Measurements from ENCODE around the gene TMEM150B. TPM values are rescaled to one million over a fixed set of nuclear protein-coding genes. Genes with fewer than 3 reads are reported as not detected.

Gene TMEM150B
- total and polyA plus RNA-seq, 2 donors (not counting 1 experiment from before 2014, with no cell fraction given), result not detected

DNA sequence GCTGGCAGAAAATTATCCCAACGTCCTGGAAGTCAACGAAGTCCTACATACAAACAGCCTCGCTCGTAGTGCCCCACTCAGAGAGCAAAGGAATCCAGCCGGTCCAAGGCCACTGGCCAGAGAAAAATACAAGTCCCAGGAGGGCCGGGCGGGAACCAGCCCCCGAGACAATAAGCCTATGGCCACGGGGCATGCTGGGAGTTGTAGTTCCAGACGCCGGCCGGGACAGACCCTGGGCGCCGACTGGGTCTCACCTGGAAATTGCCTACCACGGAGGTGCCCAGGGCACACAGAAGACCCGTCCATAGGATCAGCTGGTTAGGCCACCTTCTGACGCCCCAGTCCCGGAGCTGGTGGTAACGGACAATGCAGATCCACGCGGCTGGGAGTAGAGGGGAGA, 5.4 kb downstream of the TMEM150B start:
- no peak overlapping the region for H3K4me2 ChIP-seq (ENCODE audit: extremely low read depth, insufficient read depth, low read length)

DNA sequence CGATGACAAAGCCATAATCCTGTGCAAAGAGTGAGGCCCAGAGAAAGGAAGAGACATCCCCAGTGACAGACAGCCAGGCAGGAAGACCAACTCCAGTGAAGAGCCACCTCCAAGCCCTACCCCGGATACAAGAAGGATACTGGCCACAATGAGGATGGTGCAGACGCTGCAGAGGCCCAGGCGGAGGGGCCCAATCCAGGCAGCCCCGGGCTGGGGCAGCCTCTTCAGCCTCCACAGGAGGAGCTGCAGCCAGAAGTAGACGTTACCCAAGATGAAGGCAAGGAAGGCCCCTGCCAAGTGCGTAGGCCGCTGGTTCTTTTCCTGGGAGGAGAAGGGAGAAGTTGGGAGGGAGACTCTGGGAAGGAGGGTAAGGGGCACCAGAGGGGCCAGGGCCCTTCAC, 8.5 kb downstream of the TMEM150B start:
- no peak for TF ChIP-seq EZH2 (IDR thresholded peaks at IDR 0.05; ENCODE audit: low read length, missing control alignments)
- TF ChIP-seq, protein P1, sequence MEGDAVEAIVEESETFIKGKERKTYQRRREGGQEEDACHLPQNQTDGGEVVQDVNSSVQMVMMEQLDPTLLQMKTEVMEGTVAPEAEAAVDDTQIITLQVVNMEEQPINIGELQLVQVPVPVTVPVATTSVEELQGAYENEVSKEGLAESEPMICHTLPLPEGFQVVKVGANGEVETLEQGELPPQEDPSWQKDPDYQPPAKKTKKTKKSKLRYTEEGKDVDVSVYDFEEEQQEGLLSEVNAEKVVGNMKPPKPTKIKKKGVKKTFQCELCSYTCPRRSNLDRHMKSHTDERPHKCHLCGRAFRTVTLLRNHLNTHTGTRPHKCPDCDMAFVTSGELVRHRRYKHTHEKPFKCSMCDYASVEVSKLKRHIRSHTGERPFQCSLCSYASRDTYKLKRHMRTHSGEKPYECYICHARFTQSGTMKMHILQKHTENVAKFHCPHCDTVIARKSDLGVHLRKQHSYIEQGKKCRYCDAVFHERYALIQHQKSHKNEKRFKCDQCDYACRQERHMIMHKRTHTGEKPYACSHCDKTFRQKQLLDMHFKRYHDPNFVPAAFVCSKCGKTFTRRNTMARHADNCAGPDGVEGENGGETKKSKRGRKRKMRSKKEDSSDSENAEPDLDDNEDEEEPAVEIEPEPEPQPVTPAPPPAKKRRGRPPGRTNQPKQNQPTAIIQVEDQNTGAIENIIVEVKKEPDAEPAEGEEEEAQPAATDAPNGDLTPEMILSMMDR (conservative IDR thresholded peaks at IDR 0.05 in 1 of 2, IDR thresholded peaks at IDR 0.05 in 1 of 2; ENCODE audit: low read depth in 1 of 2, low read length in 2 of 2), result no peak
- peaks cover 2% of the 10 kb centered on the region for H3K27me3 ChIP-seq (ENCODE audit: control insufficient read depth, insufficient read depth, low read length)
- no peaks in the 10 kb centered on the region for H3K9me3 ChIP-seq (ENCODE audit: control insufficient read depth, insufficient read depth, low read depth, low read length)
- H3K79me2 ChIP-seq (ENCODE audit: control insufficient read depth, insufficient read depth, low read length), result no peaks in the 10 kb centered on the region
- H3K4me2 ChIP-seq (ENCODE audit: extremely low read depth, insufficient read depth, low read length), result no peak overlapping the region
- H3K27ac ChIP-seq (ENCODE audit: insufficient read depth, low read length), result no peak overlapping the region
- no peak overlapping the region for H3K9ac ChIP-seq (ENCODE audit: insufficient read depth, low read length)
- no peaks in the 10 kb centered on the region for H4K20me1 ChIP-seq (ENCODE audit: control insufficient read depth, extremely low read depth, insufficient read depth, low read length)
- DNase-seq (ENCODE audit: low read depth in 2 of 2), result no peak
- H3K36me3 ChIP-seq (ENCODE audit: control insufficient read depth, insufficient read depth, low read length), result no peaks in the 10 kb centered on the region
- no peak overlapping the region for H2AFZ ChIP-seq (ENCODE audit: low read length)
- no peak overlapping the region for H3K4me3 ChIP-seq (replicated peaks in 1 of 4; ENCODE audit: control extremely low read depth in 1 of 4, insufficient read depth in 1 of 4, low read depth in 3 of 4, low read length in 4 of 4)
- no peaks in the 10 kb centered on the region for H3K4me1 ChIP-seq (ENCODE audit: control insufficient read depth, extremely low read depth, insufficient read depth, low read length)

More for the DNA sequence above, 5.4 kb downstream of the TMEM150B start:
- Histone ChIP-seq H3K9ac (ENCODE audit: insufficient read depth, low read length) (no peak overlapping the region), H3K79me2 (ENCODE audit: control insufficient read depth, insufficient read depth, low read length) (no peaks in the 10 kb centered on the region), H2AFZ (ENCODE audit: low read length) (no peak overlapping the region), H3K4me1 (ENCODE audit: control insufficient read depth, extremely low read depth, insufficient read depth, low read length) (no peaks in the 10 kb centered on the region), H3K36me3 (ENCODE audit: control insufficient read depth, insufficient read depth, low read length) (no peaks in the 10 kb centered on the region), H4K20me1 (ENCODE audit: control insufficient read depth, extremely low read depth, insufficient read depth, low read length) (no peaks in the 10 kb centered on the region), H3K27me3 (ENCODE audit: control insufficient read depth, insufficient read depth, low read length) (peaks cover 5% of the 10 kb centered on the region), H3K27ac (ENCODE audit: insufficient read depth, low read length) (no peak overlapping the region), H3K4me3 (replicated peaks in 1 of 4; ENCODE audit: control extremely low read depth in 1 of 4, insufficient read depth in 1 of 4, low read depth in 3 of 4, low read length in 4 of 4) (no peak overlapping the region), H3K9me3 (ENCODE audit: control insufficient read depth, insufficient read depth, low read depth, low read length) (no peaks in the 10 kb centered on the region)
- peak; percentile 30 to 35 for DNase-seq (ENCODE audit: low read depth in 2 of 2)
- TF ChIP-seq, protein P1 (conservative IDR thresholded peaks at IDR 0.05 in 1 of 2, IDR thresholded peaks at IDR 0.05 in 1 of 2; ENCODE audit: low read depth in 1 of 2, low read length in 2 of 2), result no peak
- no peak for TF ChIP-seq EZH2 (IDR thresholded peaks at IDR 0.05; ENCODE audit: low read length, missing control alignments)

DNA sequence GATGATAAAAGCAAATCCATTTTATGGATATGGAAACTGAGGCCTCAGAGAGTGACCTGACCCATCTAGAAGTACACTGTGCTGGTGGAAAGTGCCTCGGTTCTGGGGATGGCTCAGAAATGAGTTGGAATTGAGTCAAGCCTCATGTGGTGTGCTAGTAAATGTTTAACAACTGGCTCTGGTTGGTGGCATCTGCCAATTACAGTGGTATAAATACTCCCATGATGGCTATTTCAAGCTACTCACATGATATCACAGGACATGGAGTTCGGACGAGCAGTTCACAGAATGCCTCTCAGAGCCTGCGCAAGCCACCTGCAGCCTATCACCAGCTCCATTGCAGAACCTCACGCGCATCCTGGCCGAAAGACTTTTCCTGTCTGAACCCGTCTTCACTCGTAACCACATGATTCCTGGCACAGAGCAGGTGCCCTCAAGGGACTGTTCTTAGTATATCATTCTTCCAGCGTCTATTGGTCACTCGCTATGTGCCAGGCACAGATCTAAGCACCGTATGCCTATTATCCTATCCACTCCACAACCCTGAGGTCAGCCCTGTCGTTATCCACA, 9.1 kb downstream of the TMEM150B start:
- Histone ChIP-seq H4K20me1 (ENCODE audit: control insufficient read depth, extremely low read depth, insufficient read depth, low read length) (no peaks in the 10 kb centered on the region), H3K9ac (ENCODE audit: insufficient read depth, low read length) (no peak overlapping the region), H3K36me3 (ENCODE audit: control insufficient read depth, insufficient read depth, low read length) (no peaks in the 10 kb centered on the region), H3K79me2 (ENCODE audit: control insufficient read depth, insufficient read depth, low read length) (no peaks in the 10 kb centered on the region), H3K4me2 (ENCODE audit: extremely low read depth, insufficient read depth, low read length) (no peak overlapping the region), H3K27me3 (ENCODE audit: control insufficient read depth, insufficient read depth, low read length) (peaks cover 2% of the 10 kb centered on the region), H3K4me3 (replicated peaks in 1 of 4; ENCODE audit: control extremely low read depth in 1 of 4, insufficient read depth in 1 of 4, low read depth in 3 of 4, low read length in 4 of 4) (no peak overlapping the region), H3K4me1 (ENCODE audit: control insufficient read depth, extremely low read depth, insufficient read depth, low read length) (no peaks in the 10 kb centered on the region), H3K27ac (ENCODE audit: insufficient read depth, low read length) (no peak overlapping the region), H3K9me3 (ENCODE audit: control insufficient read depth, insufficient read depth, low read depth, low read length) (no peaks in the 10 kb centered on the region), H2AFZ (ENCODE audit: low read length) (no peak overlapping the region)
- DNase-seq (ENCODE audit: low read depth in 2 of 2), result no peak
- TF ChIP-seq EZH2 (IDR thresholded peaks at IDR 0.05; ENCODE audit: low read length, missing control alignments), result no peak
- TF ChIP-seq, protein P1 (conservative IDR thresholded peaks at IDR 0.05 in 1 of 2, IDR thresholded peaks at IDR 0.05 in 1 of 2; ENCODE audit: low read depth in 1 of 2, low read length in 2 of 2), result no peak

All from fibroblast of lung (primary cell).